T-helper 2 cell treated with Interferon-gamma antibody and Interleukin-4, amounts not matched to agents 5 μg/mL and 100 μg/mL, for 36 hours (primary cell): Measurements from ENCODE around the gene GRID1.

Experiments used
- DNase-seq: peaks from one replicate; pipeline ENCODE4 v3.0.0; 2021; ENCODE audit warnings: low spot score
- H3K27ac Mint-ChIP-seq: one replicate; pipeline ENCODE4 v1.8.0; 2021; ENCODE audit warnings: mild to moderate bottlenecking, mixed read lengths
- H3K27me3 Mint-ChIP-seq: one replicate; pipeline ENCODE4 v1.8.0; 2021; ENCODE audit warnings: low read depth, mixed read lengths
- H3K36me3 Mint-ChIP-seq: one replicate; pipeline ENCODE4 v1.8.0; 2021; ENCODE audit warnings: low read depth, mixed read lengths
- H3K4me1 Mint-ChIP-seq: one replicate; pipeline ENCODE4 v1.8.0; 2021; ENCODE audit warnings: low read depth, mixed read lengths
- H3K4me3 Mint-ChIP-seq: one replicate; pipeline ENCODE4 v1.8.0; 2022; ENCODE audit warnings: mild to moderate bottlenecking, moderate library complexity, mixed read lengths
- H3K9me3 Mint-ChIP-seq: one replicate; pipeline ENCODE4 v1.8.0; 2021; ENCODE audit warnings: mixed read lengths

GRID1 gene

GRCh38 chr10:86030312-86030711, 336.3 kb downstream of the GRID1 start:
- no peaks in the 10 kb centered on the region for H3K36me3 Mint-ChIP-seq
- no peaks in the 10 kb centered on the region for H3K4me1 Mint-ChIP-seq
- DNase-seq, result no peak
- no peak overlapping the region for H3K27ac Mint-ChIP-seq
- no peaks in the 10 kb centered on the region for H3K27me3 Mint-ChIP-seq
- peaks cover 6% of the 10 kb centered on the region for H3K9me3 Mint-ChIP-seq
- H3K4me3 Mint-ChIP-seq, result no peak overlapping the region

- H3K27me3 Mint-ChIP-seq, result no peaks in the 10 kb centered on the region
- no peak overlapping the region for H3K4me3 Mint-ChIP-seq
- H3K27ac Mint-ChIP-seq, result no peak overlapping the region
- DNase-seq, result no peak
- H3K9me3 Mint-ChIP-seq, result peaks cover 6% of the 10 kb centered on the region
- H3K4me1 Mint-ChIP-seq, result no peaks in the 10 kb centered on the region
- no peaks in the 10 kb centered on the region for H3K36me3 Mint-ChIP-seq
Observed at GRCh38 chr10:86027346-86027745, 339.2 kb downstream of the GRID1 start.

DNA sequence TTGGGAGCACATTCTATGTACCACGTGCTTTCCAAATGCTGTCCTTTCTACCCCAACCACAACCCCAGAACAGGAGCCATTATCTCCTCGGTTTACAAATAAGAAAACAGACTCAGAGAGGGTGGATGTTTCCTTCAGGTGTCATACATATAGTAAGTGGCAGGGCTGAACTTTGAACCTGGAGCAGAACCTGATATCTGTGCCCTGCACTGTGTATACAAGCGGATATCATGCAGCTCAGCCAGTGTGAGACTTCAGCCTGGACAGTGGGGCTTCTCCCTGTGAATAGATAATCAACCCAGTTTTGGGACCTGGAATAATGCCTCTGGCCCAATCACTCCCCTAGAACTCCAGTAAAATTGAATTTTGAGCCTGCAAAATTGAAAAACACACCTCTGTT, 341.1 kb downstream of the GRID1 start:
- H3K4me3 Mint-ChIP-seq, result no peak overlapping the region

GRCh38 chr10:86024281-86025041, 342.1 kb downstream of the GRID1 start:
- peaks cover 2% of the 10 kb centered on the region for H3K27me3 Mint-ChIP-seq
- H3K9me3 Mint-ChIP-seq, result no peaks in the 10 kb centered on the region
- H3K36me3 Mint-ChIP-seq, result no peaks in the 10 kb centered on the region
- H3K27ac Mint-ChIP-seq, result no peak overlapping the region
- no peak for DNase-seq
- no peaks in the 10 kb centered on the region for H3K4me1 Mint-ChIP-seq
- no peak overlapping the region for H3K4me3 Mint-ChIP-seq

More for the DNA sequence above, 341.1 kb downstream of the GRID1 start:
- Mint-ChIP-seq H3K9me3 (peaks cover 6% of the 10 kb centered on the region), H3K4me1 (no peaks in the 10 kb centered on the region), H3K27ac (no peak overlapping the region), H3K36me3 (no peaks in the 10 kb centered on the region), H3K27me3 (peaks cover 2% of the 10 kb centered on the region)
- no peak for DNase-seq

DNA sequence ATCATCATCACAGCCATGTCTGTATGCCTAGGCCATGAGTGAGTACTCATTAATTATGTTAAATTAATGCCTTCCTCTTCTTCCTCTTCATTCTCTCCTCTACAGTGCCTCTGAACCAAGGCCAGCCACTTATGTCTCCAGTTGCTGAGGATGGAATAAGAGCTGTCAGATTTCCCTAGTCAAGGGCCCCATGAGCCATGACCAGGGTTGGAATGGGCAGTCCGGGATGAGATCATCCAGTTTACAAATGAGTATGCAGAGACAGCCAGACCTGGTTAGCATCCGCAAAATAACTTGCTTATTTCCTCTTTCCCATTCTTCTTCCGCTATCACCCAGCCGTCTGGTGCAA, 342.7 kb downstream of the GRID1 start:
- Mint-ChIP-seq H3K27me3 (peaks cover 2% of the 10 kb centered on the region), H3K27ac (no peak overlapping the region), H3K4me1 (no peaks in the 10 kb centered on the region), H3K4me3 (no peak overlapping the region), H3K9me3 (no peaks in the 10 kb centered on the region), H3K36me3 (no peaks in the 10 kb centered on the region)
- DNase-seq, result no peak

DNA sequence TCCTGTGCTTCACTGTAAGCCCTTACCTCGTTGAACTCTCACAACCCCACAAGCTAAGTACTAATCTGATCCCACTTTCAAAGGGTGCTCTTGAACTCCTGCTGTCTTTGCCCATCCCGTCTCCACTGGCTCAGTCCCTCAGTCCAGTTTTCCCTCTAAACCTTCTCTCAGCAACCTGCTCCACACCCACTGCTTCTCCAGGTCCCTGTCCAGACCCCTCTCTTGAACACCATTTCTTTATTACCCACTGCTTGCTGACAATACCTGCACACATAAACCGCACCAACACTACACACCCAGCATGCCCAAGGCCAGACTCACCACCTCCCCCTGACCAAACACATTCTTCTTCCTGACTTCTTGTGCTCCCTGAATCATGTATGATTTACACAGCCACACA, 343.3 kb downstream of the GRID1 start:
- no peaks in the 10 kb centered on the region for H3K36me3 Mint-ChIP-seq
- peaks cover 2% of the 10 kb centered on the region for H3K27me3 Mint-ChIP-seq
- no peak for DNase-seq
- no peak overlapping the region for H3K4me3 Mint-ChIP-seq
- no peak overlapping the region for H3K27ac Mint-ChIP-seq
- H3K4me1 Mint-ChIP-seq, result no peaks in the 10 kb centered on the region
- H3K9me3 Mint-ChIP-seq, result no peaks in the 10 kb centered on the region

DNA sequence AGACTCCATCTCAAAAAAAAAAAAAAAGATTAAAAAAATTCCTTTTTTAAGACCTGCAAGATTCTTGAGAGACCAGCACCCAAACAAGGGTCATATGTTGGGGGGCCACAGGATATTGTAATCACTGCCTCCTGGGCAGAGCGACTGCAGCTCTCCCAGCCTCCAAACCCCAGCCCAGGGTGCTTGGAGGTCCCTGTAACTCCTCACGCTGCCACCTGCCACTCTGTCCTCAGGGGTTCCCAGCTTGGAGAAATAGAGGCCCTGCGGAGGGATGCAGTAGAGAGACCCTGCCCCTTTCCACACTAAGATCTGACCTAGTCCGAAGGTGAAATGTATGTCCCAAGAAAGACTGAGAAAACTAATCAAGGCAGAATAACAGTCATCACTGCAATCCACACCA, 343.7 kb downstream of the GRID1 start:
- Mint-ChIP-seq H3K4me1 (no peaks in the 10 kb centered on the region), H3K9me3 (no peaks in the 10 kb centered on the region), H3K27ac (no peak overlapping the region), H3K36me3 (no peaks in the 10 kb centered on the region), H3K27me3 (peaks cover 2% of the 10 kb centered on the region), H3K4me3 (no peak overlapping the region)
- no peak for DNase-seq

DNA sequence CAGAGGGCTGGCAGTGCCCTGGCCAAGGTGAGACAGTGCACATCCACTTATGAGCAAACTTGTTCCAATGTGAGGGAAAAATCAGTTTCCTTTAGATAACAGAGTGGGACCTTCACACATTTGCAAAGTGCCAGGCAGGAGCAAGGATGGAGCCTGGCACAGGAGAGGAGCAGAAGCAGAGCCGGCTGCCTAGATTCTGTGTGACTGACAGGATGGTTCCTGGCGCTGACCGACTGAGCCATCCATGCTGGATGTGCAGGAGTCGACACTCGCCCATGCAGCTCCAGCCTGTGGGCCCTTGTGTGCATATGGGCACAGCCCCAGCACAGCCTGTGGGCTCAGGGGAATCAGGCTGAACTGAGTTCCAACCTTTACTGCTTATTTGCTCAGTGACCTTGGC, 346.5 kb downstream of the GRID1 start:
- Mint-ChIP-seq H3K4me3 (no peak overlapping the region), H3K36me3 (no peaks in the 10 kb centered on the region), H3K9me3 (no peaks in the 10 kb centered on the region), H3K4me1 (no peaks in the 10 kb centered on the region), H3K27ac (no peak overlapping the region), H3K27me3 (peaks cover 6% of the 10 kb centered on the region)
- DNase-seq, result no peak

DNA sequence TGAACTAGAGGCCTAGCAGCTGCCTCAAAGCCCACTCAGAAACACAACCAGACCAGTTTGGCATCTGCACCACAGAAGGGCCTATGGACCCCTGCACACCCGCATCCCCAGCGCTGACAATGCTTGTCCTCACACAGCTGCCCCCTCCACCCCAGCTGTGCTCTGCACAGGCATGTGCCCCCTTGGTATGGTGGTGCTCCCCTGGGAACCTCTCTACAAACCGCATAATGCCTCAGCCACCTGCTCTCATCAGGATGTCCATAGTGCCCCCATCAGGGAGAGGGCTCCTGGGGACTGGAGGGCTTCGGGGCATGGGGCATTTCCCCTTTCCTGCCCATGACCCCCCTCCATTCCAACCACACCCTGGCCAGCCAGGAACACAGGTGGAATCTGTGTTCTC, 347.5 kb downstream of the GRID1 start:
- Mint-ChIP-seq H3K36me3 (no peaks in the 10 kb centered on the region), H3K4me1 (no peaks in the 10 kb centered on the region), H3K4me3 (no peak overlapping the region), H3K9me3 (no peaks in the 10 kb centered on the region), H3K27me3 (peaks cover 6% of the 10 kb centered on the region), H3K27ac (no peak overlapping the region)
- no peak for DNase-seq

- peaks cover 6% of the 10 kb centered on the region for H3K27me3 Mint-ChIP-seq
- H3K36me3 Mint-ChIP-seq, result no peaks in the 10 kb centered on the region
- H3K9me3 Mint-ChIP-seq, result no peaks in the 10 kb centered on the region
- H3K27ac Mint-ChIP-seq, result no peak overlapping the region
- no peaks in the 10 kb centered on the region for H3K4me1 Mint-ChIP-seq
- DNase-seq, result no peak
- no peak overlapping the region for H3K4me3 Mint-ChIP-seq
Observed at GRCh38 chr10:86018735-86019058, 347.9 kb downstream of the GRID1 start.

- DNase-seq, result no peak
- Mint-ChIP-seq H3K36me3 (no peaks in the 10 kb centered on the region), H3K4me3 (no peak overlapping the region), H3K9me3 (no peaks in the 10 kb centered on the region), H3K27ac (no peak overlapping the region), H3K27me3 (peaks cover 6% of the 10 kb centered on the region), H3K4me1 (no peaks in the 10 kb centered on the region)
Observed at GRCh38 chr10:86017841-86018734, 348.5 kb downstream of the GRID1 start.

DNA sequence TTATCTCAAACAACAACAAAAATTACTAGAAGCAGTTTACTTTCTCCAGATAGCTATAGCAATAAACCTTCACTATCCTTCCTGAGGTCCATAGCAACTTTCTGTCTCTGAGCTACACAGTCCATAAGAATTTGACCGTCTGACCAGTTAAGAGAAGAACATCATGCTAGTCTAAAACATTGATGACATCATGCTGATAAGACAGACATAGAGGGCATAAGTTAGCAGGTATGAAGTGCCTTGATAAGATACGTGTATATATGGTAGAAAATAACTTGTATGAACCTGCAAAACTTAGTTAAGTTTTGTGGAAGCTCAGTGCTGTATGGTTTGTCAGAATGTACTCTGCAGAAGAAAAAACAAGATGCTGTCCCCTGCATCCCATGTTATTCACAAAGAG, 353.0 kb downstream of the GRID1 start:
- Mint-ChIP-seq H3K27me3 (peaks cover 6% of the 10 kb centered on the region), H3K9me3 (no peaks in the 10 kb centered on the region), H3K27ac (no peak overlapping the region), H3K4me3 (no peak overlapping the region), H3K36me3 (no peaks in the 10 kb centered on the region), H3K4me1 (no peaks in the 10 kb centered on the region)
- DNase-seq, result no peak

DNA sequence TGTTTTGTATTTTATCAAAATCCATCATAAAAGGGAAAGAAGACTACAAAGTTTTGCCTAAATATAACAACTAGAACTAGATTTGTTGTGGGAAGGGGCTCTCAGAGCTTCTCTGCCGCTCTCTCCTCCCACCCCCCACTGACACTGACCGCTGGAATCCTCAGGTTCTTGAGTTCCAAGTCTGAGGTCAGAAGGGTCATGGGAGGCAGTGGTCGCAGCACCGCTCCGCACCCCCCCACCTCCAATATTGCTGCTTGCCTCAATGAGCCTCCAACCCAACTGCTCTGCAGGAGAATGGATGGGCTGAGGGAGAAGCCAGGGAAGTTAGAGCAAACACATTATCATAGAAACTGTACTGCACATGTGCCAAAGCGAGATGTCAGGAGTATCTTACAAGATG, 359.4 kb downstream of the GRID1 start:
- Mint-ChIP-seq H3K4me3 (no peak overlapping the region), H3K36me3 (no peaks in the 10 kb centered on the region), H3K27me3 (peaks cover 9% of the 10 kb centered on the region), H3K4me1 (no peaks in the 10 kb centered on the region), H3K27ac (no peak overlapping the region), H3K9me3 (no peaks in the 10 kb centered on the region)
- no peak for DNase-seq

GRCh38 chr10:86004337-86004736, 362.3 kb downstream of the GRID1 start:
- Mint-ChIP-seq H3K36me3 (no peaks in the 10 kb centered on the region), H3K4me3 (no peak overlapping the region), H3K4me1 (no peaks in the 10 kb centered on the region), H3K27me3 (peaks cover 10% of the 10 kb centered on the region), H3K9me3 (no peaks in the 10 kb centered on the region), H3K27ac (no peak overlapping the region)
- DNase-seq, result no peak
